Urinary bladder (tissue), 4 donors: ENCODE results near the gene CAPN15. TPM values are rescaled to one million over a fixed set of nuclear protein-coding genes. Genes with fewer than 3 reads are reported as not detected.
"Not testable (repeated sequence)": the region's sequence is repeated elsewhere in the genome, so short reads cannot be mapped to it uniquely, and the experiment has no call there.

Experiments used
- DNase-seq: peaks from one replicate; pipeline ENCODE4 v3.0.0-alpha.2; 2015; ENCODE audit errors: extremely low spot score
- H3K27ac ChIP-seq: one replicate; pipeline ENCODE4 v1.5.1; 2013; ENCODE audit warnings: low read depth, mild to moderate bottlenecking, moderate library complexity
- H3K36me3 ChIP-seq: one replicate; pipeline ENCODE4 v1.6.1; 2013; ENCODE audit warnings: mild to moderate bottlenecking, moderate library complexity; ENCODE audit not compliant: insufficient read depth
- H3K4me1 ChIP-seq: one replicate; pipeline ENCODE4 v1.6.1; 2013; ENCODE audit warnings: mild to moderate bottlenecking, moderate library complexity; ENCODE audit not compliant: insufficient read depth
- H3K4me3 ChIP-seq: one replicate; pipeline ENCODE4 v1.5.1; 2013; ENCODE audit warnings: low read depth, low read length
- WGBS: extraction: QIAGEN DNeasy Blood & Tissue Kit; methylation state at CpG from one replicate; pipeline ENCODE4 v1.1.7; 2013; 5-methylcytosine and 5-hydroxymethylcytosine counted together
- polyA plus RNA-seq: library from polyadenylated mRNA; stranded (reverse); fragments of 200-250 nt; gene quantifications from one replicate; pipeline ENCODE4 v1.2.3, GENCODE V29; 2013
- total RNA-seq: library from RNA; depleted of rRNA; stranded (reverse); fragments of >200 nt; gene quantifications from one replicate; pipeline ENCODE4 v1.2.3, GENCODE V29; 2014
- donor health status: healthy with polysubstance abuse.
- donor health status: healthy.

The CAPN15 gene
- total and polyA plus RNA-seq, 2 donors = 12.7 to 30.3 TPM

- Histone ChIP-seq H3K4me1 (no peaks in the 10 kb centered on the region), H3K4me3 (no peak overlapping the region), H3K27ac (no peak overlapping the region), H3K36me3 (peaks cover 2% of the 10 kb centered on the region)
- DNase-seq = no peak
- 80% methylated on average over 12 of the region's 12 CpGs for WGBS
Observed at GRCh38 chr16:499924-500323, 27.6 kb upstream of the CAPN15 start.

- 74% methylated on average over 12 of the region's 12 CpGs for WGBS
- H3K4me3 ChIP-seq = no peak overlapping the region
- no peaks in the 10 kb centered on the region for H3K4me1 ChIP-seq
- no peak for DNase-seq
- peaks cover 2% of the 10 kb centered on the region for H3K36me3 ChIP-seq
- H3K27ac ChIP-seq = no peak overlapping the region
Observed at GRCh38 chr16:500709-501108, 26.8 kb upstream of the CAPN15 start.

- Histone ChIP-seq H3K27ac (no peak overlapping the region), H3K4me3 (no peak overlapping the region), H3K36me3 (peaks cover 2% of the 10 kb centered on the region), H3K4me1 (no peaks in the 10 kb centered on the region)
- 85% methylated on average over 22 of the region's 22 CpGs for WGBS
- no peak for DNase-seq
Observed at GRCh38 chr16:502179-502943, 25.2 kb upstream of the CAPN15 start.

- no peak for DNase-seq
- Histone ChIP-seq H3K4me1 (no peaks in the 10 kb centered on the region), H3K27ac (no peak overlapping the region), H3K36me3 (peaks cover 2% of the 10 kb centered on the region), H3K4me3 (no peak overlapping the region)
- 95% methylated on average over 23 of the region's 23 CpGs for WGBS
Observed at GRCh38 chr16:503150-504071, 24.1 kb upstream of the CAPN15 start.

- Histone ChIP-seq H3K4me3 (no peak overlapping the region), H3K4me1 (no peaks in the 10 kb centered on the region), H3K27ac (no peak overlapping the region), H3K36me3 (no peaks in the 10 kb centered on the region)
- no peak for DNase-seq
- WGBS = 91% methylated on average over 33 of the region's 33 CpGs
Observed at GRCh38 chr16:505479-506245, 21.9 kb upstream of the CAPN15 start.

DNA sequence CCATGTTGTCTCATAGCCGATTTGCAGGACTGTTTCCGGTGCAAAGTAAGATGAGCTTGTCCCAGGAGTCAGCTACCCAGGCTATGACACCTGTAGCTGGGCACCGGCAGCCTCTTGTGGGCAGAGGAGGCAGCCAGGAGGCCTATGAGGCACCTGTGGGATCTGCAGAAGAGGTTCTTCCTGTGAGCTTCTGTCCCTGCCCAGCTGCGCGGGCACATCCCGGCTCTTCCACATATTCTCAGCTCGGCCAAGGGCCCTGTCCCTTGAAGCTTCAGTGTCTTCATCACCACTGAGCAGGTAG is 21.3 kb upstream of the CAPN15 start:
- H3K27ac ChIP-seq = no peak overlapping the region
- no peak overlapping the region for H3K4me3 ChIP-seq
- H3K36me3 ChIP-seq = no peaks in the 10 kb centered on the region
- WGBS = 94% methylated on average over 7 of the region's 7 CpGs
- DNase-seq = no peak
- no peaks in the 10 kb centered on the region for H3K4me1 ChIP-seq

- 88% methylated on average over 14 of the region's 14 CpGs for WGBS
- H3K4me3 ChIP-seq, H3K27ac ChIP-seq, H3K4me1 ChIP-seq, DNase-seq, H3K36me3 ChIP-seq: not testable (repeated sequence)
Observed at GRCh38 chr16:507527-507926, 20.0 kb upstream of the CAPN15 start.

DNA sequence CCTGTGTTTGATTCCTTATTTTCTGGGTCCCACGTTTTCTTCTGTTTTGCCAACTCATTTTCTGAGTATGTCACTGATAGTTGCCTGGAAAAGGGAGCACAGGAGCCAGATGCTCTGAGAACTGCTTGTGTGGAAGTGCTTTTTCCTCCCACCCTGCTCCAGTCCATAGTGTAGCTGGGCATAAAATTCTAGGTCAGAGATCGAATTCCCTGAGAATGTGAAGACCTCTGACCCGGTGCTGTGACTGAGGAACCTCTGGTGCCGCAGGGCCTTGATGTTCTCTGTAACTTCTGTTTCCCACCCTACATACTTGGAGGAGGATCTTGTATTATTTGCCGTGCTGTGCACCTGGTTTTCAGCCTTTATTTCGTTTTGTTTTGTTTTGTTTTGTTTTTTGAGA is 19.5 kb upstream of the CAPN15 start:
- no peaks in the 10 kb centered on the region for H3K36me3 ChIP-seq
- no peak overlapping the region for H3K27ac ChIP-seq
- 86% methylated on average over 6 of the region's 6 CpGs for WGBS
- DNase-seq = no peak
- no peak overlapping the region for H3K4me3 ChIP-seq
- H3K4me1 ChIP-seq = no peaks in the 10 kb centered on the region

DNA sequence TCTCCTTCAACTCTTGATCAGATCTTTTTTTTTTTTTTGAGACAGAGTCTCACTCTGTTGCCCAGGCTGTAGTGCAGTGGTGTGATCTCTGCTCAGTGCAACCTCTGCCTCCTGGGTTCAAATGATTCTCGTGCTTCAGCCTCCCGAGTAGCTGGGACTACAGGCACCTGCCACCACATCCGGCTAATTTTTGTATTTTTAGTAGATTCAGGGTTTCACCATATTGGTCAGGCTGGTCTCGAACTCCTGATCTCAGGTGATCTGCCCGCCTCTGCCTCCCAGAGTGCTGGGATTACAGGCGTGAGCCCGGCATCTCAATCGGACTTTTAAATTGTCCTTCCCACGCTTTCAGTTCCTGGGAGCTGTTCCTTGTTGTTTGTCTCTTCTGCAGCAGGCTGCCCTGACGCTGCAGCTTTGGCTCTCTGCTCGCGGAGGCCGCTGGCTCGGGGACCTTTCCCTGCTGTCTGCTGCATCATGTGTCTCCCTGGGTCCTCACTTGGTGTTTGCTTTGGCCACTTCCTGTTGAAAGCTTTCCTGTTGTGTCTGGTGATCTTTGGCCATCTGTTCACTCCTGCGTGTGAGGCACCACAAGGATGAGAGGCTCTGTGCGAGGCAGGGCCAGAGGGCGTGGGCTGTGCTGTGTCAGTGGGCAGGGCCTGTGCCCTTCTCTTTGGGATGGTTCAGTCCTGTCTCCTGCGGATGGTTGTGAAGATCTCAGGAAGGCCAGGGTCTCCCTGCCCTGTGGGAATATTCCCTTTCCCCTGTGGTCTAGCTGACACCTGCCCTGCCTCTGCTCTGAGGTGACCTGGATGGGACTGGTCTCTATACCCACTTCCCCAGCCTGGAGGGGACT is 18.4 kb upstream of the CAPN15 start:
- no peak for DNase-seq
- Histone ChIP-seq H3K4me1 (no peaks in the 10 kb centered on the region), H3K27ac (no peak overlapping the region), H3K36me3 (no peaks in the 10 kb centered on the region), H3K4me3 (no peak overlapping the region)
- 88% methylated on average over 18 of the region's 18 CpGs for WGBS

DNA sequence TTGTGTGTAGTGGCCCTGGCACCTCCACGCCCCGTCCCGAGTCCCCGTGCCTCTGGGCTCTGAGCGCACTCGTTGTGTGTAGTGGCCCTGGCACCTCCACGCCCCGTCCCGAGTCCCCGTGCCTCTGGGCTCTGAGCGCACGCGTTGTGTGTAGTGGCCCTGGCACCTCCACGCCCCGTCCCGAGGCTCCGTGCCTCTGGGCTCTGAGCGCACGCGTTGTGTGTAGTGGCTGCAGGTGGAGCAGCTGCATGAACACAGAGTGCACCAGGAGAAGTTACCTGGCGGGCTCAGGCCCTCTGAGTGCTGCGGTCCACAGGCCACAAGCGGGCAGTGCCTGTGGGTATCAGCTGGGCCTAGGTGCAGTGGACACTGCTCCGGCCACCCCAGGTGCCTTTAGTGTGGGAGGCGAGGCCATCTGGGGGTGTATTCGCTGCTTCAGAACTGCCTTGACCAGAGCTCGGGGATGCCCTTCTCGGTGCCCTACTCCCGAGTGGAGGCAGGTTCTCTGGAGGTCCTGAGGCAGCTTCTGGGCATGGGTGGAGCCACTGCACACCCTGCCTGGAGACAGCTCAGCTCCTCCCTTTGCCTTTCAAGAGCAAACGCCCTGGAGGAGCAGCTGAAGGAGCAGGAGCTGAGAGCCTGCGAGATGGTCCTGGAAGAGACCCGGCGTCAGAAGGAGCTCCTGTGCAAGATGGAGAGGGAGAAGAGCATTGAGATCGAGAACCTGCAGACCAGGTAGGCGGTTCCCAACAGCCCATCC is 17.3 kb upstream of the CAPN15 start:
- 94% methylated on average over 35 of the region's 35 CpGs for WGBS
- no peaks in the 10 kb centered on the region for H3K36me3 ChIP-seq
- H3K4me3 ChIP-seq = no peak overlapping the region
- no peak for DNase-seq
- H3K4me1 ChIP-seq = no peaks in the 10 kb centered on the region
- H3K27ac ChIP-seq = no peak overlapping the region

- 90% methylated on average over 6 of the region's 6 CpGs for WGBS
- H3K4me1 ChIP-seq = no peaks in the 10 kb centered on the region
- no peaks in the 10 kb centered on the region for H3K36me3 ChIP-seq
- H3K27ac ChIP-seq = no peak overlapping the region
- no peak overlapping the region for H3K4me3 ChIP-seq
- no peak for DNase-seq
Observed at GRCh38 chr16:512802-513201, 14.7 kb upstream of the CAPN15 start.

- DNase-seq = no peak
- Histone ChIP-seq H3K27ac (no peak overlapping the region), H3K36me3 (no peaks in the 10 kb centered on the region), H3K4me3 (no peak overlapping the region), H3K4me1 (no peaks in the 10 kb centered on the region)
- 90% methylated on average over 10 of the region's 10 CpGs for WGBS
Observed at GRCh38 chr16:513950-514349, 13.6 kb upstream of the CAPN15 start.
